HCT116 (cell line): ENCODE results near the gene AXL. TPM values are rescaled to one million over a fixed set of nuclear protein-coding genes. Genes with fewer than 3 reads are reported as not detected.

Experiments
- ATAC-seq: fragments of 200-7000 bp; cut with Tn5 transposase; 2 replicates; pipeline ENCODE4 v1.9.1; 2020; ENCODE audit warnings: mild to moderate bottlenecking, moderate library complexity
- Bru-seq: library from RNA; stranded (reverse); fragments of 400-500 nt; gene quantifications from one replicate; lab custom pipeline; 2021; lab: Mats Ljungman, UMichigan
- BruChase-seq, 2 experiments: library from RNA; stranded (reverse); fragments of 400-500 nt; gene quantifications; one replicate each; lab custom pipeline; 2021; lab: Mats Ljungman, UMichigan
- BruUV-seq: library from RNA; stranded (reverse); fragments of 400-500 nt; replicated peaks from 2 replicates; lab custom pipeline; 2021; lab: Mats Ljungman, UMichigan
- CTCF ChIA-PET: fragments of 300-600 bp; sonication (Branson Sonifier 250); formaldehyde crosslinking; loops from one replicate; lab custom pipeline; 2021; ENCODE audit warnings: antibody characterized with exemption; lab: Charles Lee
- POLR2A ChIA-PET: fragments of 300-600, 350-600 bp; sonication (Branson Sonifier 250); formaldehyde crosslinking; loops from one replicate; lab custom pipeline; 2021; ENCODE audit warnings: antibody characterized with exemption; lab: Charles Lee
- RAD21 ChIA-PET, 2 experiments: fragments of 300-600 bp; sonication (Branson Sonifier 250); formaldehyde crosslinking; loops; one replicate each; lab custom pipeline; 2023; ENCODE audit warnings: low total read pairs in 2 of 2; ENCODE audit not compliant: uncharacterized antibody in 2 of 2, unreplicated experiment in 2 of 2, low non-redundant PET in 1 of 2; lab: Charles Lee
- DNase-seq: peaks from one replicate; pipeline ENCODE4 v3.0.0-alpha.2; 2010; ENCODE audit warnings: low read depth, low spot score
- H2AFZ ChIP-seq: fragments of 200-600 bp; shearing (Covaris generic), sonication (generic); 2 replicates; pipeline ENCODE4 v1.6.1; 2017; ENCODE audit warnings: low read depth, mixed run types, mixed read lengths, antibody characterized with exemption, low read length; ENCODE audit not compliant: poor library complexity, severe bottlenecking
- H3K27ac ChIP-seq: 2 replicates; pipeline ENCODE4 v1.5.1; 2012; ENCODE audit warnings: low read depth, low read length
- H3K27me3 ChIP-seq: fragments of 200-600 bp; sonication (generic); 2 replicates; pipeline ENCODE4 v1.6.1; 2016; ENCODE audit warnings: mixed run types, low read length, mixed read lengths; ENCODE audit not compliant: insufficient read depth
- H3K36me3 ChIP-seq, 2 experiments: fragments of 200-500 bp in 1 of 2; fragments of 200-600 bp in 1 of 2; sonication (Bioruptor generic) in 1 of 2; sonication (generic) in 1 of 2; 2 replicates each; pipeline versions ENCODE4 v1.5.1 to v1.6.1; 2014 to 2016; ENCODE audit warnings: low read length in 2 of 2, inconsistent platforms in 1 of 2, mixed read lengths in 1 of 2, mixed run types in 1 of 2; ENCODE audit not compliant: insufficient read depth in 2 of 2, control insufficient read depth in 1 of 2
- H3K4me1 ChIP-seq, 2 experiments: fragments of 200-600 bp in 1 of 2; sonication (generic) in 1 of 2; 2 replicates each; pipeline versions ENCODE4 v1.5.1 to v1.6.1; 2012 to 2017; ENCODE audit warnings: low read length in 2 of 2, inconsistent platforms in 1 of 2, mild to moderate bottlenecking in 1 of 2, mixed read lengths in 1 of 2, mixed run types in 1 of 2, moderate library complexity in 1 of 2; ENCODE audit not compliant: insufficient read depth in 2 of 2, control insufficient read depth in 1 of 2
- H3K4me2 ChIP-seq: fragments of 200-600 bp; sonication (generic); 2 replicates; pipeline ENCODE4 v1.6.1; 2017; ENCODE audit warnings: mixed run types, low read length, mixed read lengths
- H3K4me3 ChIP-seq, 2 experiments: fragments of 200-600 bp in 1 of 2; sonication (generic) in 1 of 2; replicated peaks in 1 of 2; 2 replicates each; pipeline ENCODE4 v1.5.1; 2011 to 2016; ENCODE audit warnings: low read length in 2 of 2, control low read depth in 1 of 2, low read depth in 1 of 2, mild to moderate bottlenecking in 1 of 2, mixed read lengths in 1 of 2, mixed run types in 1 of 2
- H3K79me2 ChIP-seq: fragments of 200-600 bp; sonication (generic); 2 replicates; pipeline ENCODE4 v1.6.1; 2017; ENCODE audit warnings: mild to moderate bottlenecking, mixed run types, low read length, moderate library complexity, mixed read lengths; ENCODE audit not compliant: insufficient read depth
- H3K9ac ChIP-seq: fragments of 200-600 bp; sonication (generic); 2 replicates; pipeline ENCODE4 v1.6.1; 2016; ENCODE audit warnings: low read length, mixed read lengths
- H3K9me2 ChIP-seq: fragments of 200-600 bp; sonication (generic), shearing (Covaris generic); 2 replicates; pipeline ENCODE4 v1.6.1; 2017; ENCODE audit warnings: mixed run types, mild to moderate bottlenecking, moderate library complexity; ENCODE audit not compliant: insufficient read depth
- H3K9me3 ChIP-seq, 2 experiments: fragments of 200-500 bp in 1 of 2; fragments of 200-600 bp in 1 of 2; sonication (Bioruptor generic) in 1 of 2; sonication (generic) in 1 of 2; 2 replicates each; pipeline ENCODE4 v1.6.1; 2014 to 2017; ENCODE audit warnings: low read length in 2 of 2, mixed read lengths in 2 of 2, inconsistent platforms in 1 of 2, low read depth in 1 of 2, mild to moderate bottlenecking in 1 of 2, mixed run types in 1 of 2, moderate library complexity in 1 of 2; ENCODE audit not compliant: control insufficient read depth in 1 of 2, insufficient read depth in 1 of 2
- H4K20me1 ChIP-seq: fragments of 200-600 bp; sonication (generic), shearing (Covaris generic); 2 replicates; pipeline ENCODE4 v1.6.1; 2017; ENCODE audit warnings: mixed run types, mild to moderate bottlenecking, moderate library complexity; ENCODE audit not compliant: insufficient read depth
- CBX3 ChIP-seq: IDR thresholded peaks from 2 replicates; pipeline ENCODE4 v1.6.1; 2012; ENCODE audit warnings: low read depth
- CTCF ChIP-seq, 3 experiments: fragments of 200-600 bp in 1 of 3; sonication (generic) in 1 of 3; IDR thresholded peaks in 2 of 3; conservative IDR thresholded peaks in 1 of 3; 2 replicates each; pipeline ENCODE4 v1.5.1; 2012 to 2017; ENCODE audit warnings: low read depth in 2 of 3, low read length in 2 of 3, antibody characterized with exemption in 1 of 3, borderline replicate concordance in 1 of 3, control low read depth in 1 of 3, mild to moderate bottlenecking in 1 of 3, mixed read lengths in 1 of 3, mixed run types in 1 of 3, moderate library complexity in 1 of 3; ENCODE audit not compliant: insufficient read depth in 1 of 3
- EGR1 ChIP-seq: IDR thresholded peaks from 2 replicates; pipeline ENCODE4 v1.6.1; 2012; ENCODE audit warnings: low read depth
- EZH2 ChIP-seq: fragments of 200-600 bp; sonication (generic); IDR thresholded peaks from 2 replicates; pipeline ENCODE4 v1.6.1; 2017; ENCODE audit warnings: antibody characterized with exemption, mixed run types
- FOSL1 ChIP-seq: IDR thresholded peaks from 2 replicates; pipeline ENCODE4 v1.6.1; 2012; ENCODE audit warnings: low read depth
- MAX ChIP-seq: IDR thresholded peaks from 2 replicates; pipeline ENCODE4 v1.6.1; 2012
- POLR2A ChIP-seq: IDR thresholded peaks from 2 replicates; pipeline ENCODE4 v1.7.0; 2011; ENCODE audit warnings: borderline replicate concordance; ENCODE audit not compliant: insufficient read depth, insufficient read length; ENCODE audit errors: extremely low read depth
- POLR2AphosphoS5 ChIP-seq: IDR thresholded peaks from 2 replicates; pipeline ENCODE4 v1.6.1; 2011; ENCODE audit warnings: mild to moderate bottlenecking, low read depth, low read length, moderate library complexity
- SIN3A ChIP-seq: IDR thresholded peaks from 2 replicates; pipeline ENCODE4 v1.6.1; 2012; ENCODE audit warnings: low read depth
- SP1 ChIP-seq: IDR thresholded peaks from 2 replicates; pipeline ENCODE4 v1.6.1; 2012; ENCODE audit warnings: low read depth
- TCF7L2 ChIP-seq: IDR thresholded peaks from 2 replicates; pipeline ENCODE4 v1.7.0; 2011; ENCODE audit warnings: borderline replicate concordance, inconsistent platforms; ENCODE audit not compliant: insufficient read depth, insufficient read length; ENCODE audit errors: extremely low read depth
- ZFX ChIP-seq: fragments of 450-650 bp; IDR thresholded peaks from 2 replicates; pipeline ENCODE4 v1.6.1; 2017
- ZNF274 ChIP-seq: fragments of 200-500 bp; sonication (Bioruptor generic); IDR thresholded peaks from 2 replicates; pipeline ENCODE4 v1.6.1; 2014; ENCODE audit warnings: mild to moderate bottlenecking, low read depth, low read length, inconsistent platforms
- intact Hi-C: fragments of 100-400 bp; cut with micrococcal nuclease; formaldehyde crosslinking; loops from 2 replicates; pipeline ENCODE4 v1.10.0; 2022
- long read RNA-seq: library from polyadenylated mRNA; unstranded; transcript quantifications from one replicate; pipeline ENCODE4 v2.0.0, GENCODE V29; 2021; ENCODE audit not compliant: unreplicated experiment
- polyA plus RNA-seq: library from polyadenylated mRNA; unstranded; fragments of >200 nt; gene quantifications from 2 replicates; pipeline ENCODE4 v1.2.1, GENCODE V29; 2012; ENCODE audit warnings: missing spikeins
- total RNA-seq: library from RNA; stranded (reverse); gene quantifications from one replicate; pipeline ENCODE4 v1.2.1, GENCODE V29; 2021; ENCODE audit not compliant: unreplicated experiment

The AXL gene
- total RNA-seq (47.4 TPM), Bru-seq, nascent RNA (percentile 91 among the genes with signal in this experiment), BruChase-seq, experiment 1, labeled RNA remaining after a 6-hour chase (percentile 90 among the genes with signal in this experiment), BruChase-seq, experiment 2, labeled RNA remaining after a 2-hour chase (percentile 80 among the genes with signal in this experiment)
- 48.4 and 49.6 TPM in 2 replicates for polyA plus RNA-seq
- long read RNA-seq, full-length matches to known transcripts: 24 of 88 reads
- long read RNA-seq, partial matches to known transcripts: 51 of 88 reads
- long read RNA-seq, other reads (novel, unspliced or antisense): 13 of 88 reads

GRCh38 chr19:41218615-41219507, at the start of gene AXL:
Gene AXL, plus strand, starts transcription at chr19:41219223. Its CDS starts 170 bp downstream, at chr19:41219393.
- intact Hi-C loops: no loop called here

More at GRCh38 chr19:41218615-41219507, at the start of gene AXL:
- POLR2A ChIA-PET: interaction anchor here (1.1 to 2.0 kb wide), 3 partner anchors 10 to 45 kb away, joined by 3 to 14 read pairs (median 6); partner anchors contain the start of gene HNRNPUL1
- peak within 1 kb of the TSS; percentile 89 for H3K9ac ChIP-seq
- no peak within 1 kb of the TSS for H2AFZ ChIP-seq
- RAD21 ChIA-PET: interaction anchor here in 1 of 2 experiments (0.6 to 0.9 kb wide), 2 partner anchors 43 to 97 kb away, joined by 3 to 7 read pairs; no protein-coding TSS in a partner anchor
- no TSS peak for BruUV-seq
- peak within 1 kb of the TSS; percentile 64 to 93 for H3K4me3 ChIP-seq
- no peaks in the 10 kb centered on the region for H3K27me3 ChIP-seq
- H3K4me1 ChIP-seq: peaks cover 28 to 71% of the 10 kb centered on the region in 2 experiments
- ATAC-seq (peak; percentile 72), DNase-seq (peak; percentile 38)
- no peaks in the 10 kb centered on the region for H3K9me3 ChIP-seq
- no peak for TF ChIP-seq CTCF (IDR thresholded peaks at IDR 0.05 in 2 of 3, conservative IDR thresholded peaks at IDR 0.05 in 1 of 3; ENCODE audit: borderline replicate concordance in 1 of 3, insufficient read depth in 1 of 3, low read depth in 2 of 3, low read length in 2 of 3)
- TF ChIP-seq EZH2: no peak
- TF ChIP-seq POLR2AphosphoS5: peak; percentile 77
- TF ChIP-seq EGR1: peak; percentile 34; the same call in 1 of the 2 replicates
- peak; percentile 69; the same call in 1 of the 2 replicates for TF ChIP-seq MAX
- TF ChIP-seq CBX3: peak; percentile 29; the same call in 1 of the 2 replicates
- peak; percentile 12 for TF ChIP-seq TCF7L2
- peak; percentile 81 for TF ChIP-seq SP1
- TF ChIP-seq ZFX: peak; percentile 16; the same call in 1 of the 2 replicates
- no peak for TF ChIP-seq ZNF274
- TF ChIP-seq FOSL1: no peak
- TF ChIP-seq POLR2A: no peak
- peak; percentile 30; the same call in 1 of the 2 replicates for TF ChIP-seq SIN3A
- CTCF ChIA-PET: interaction anchor here (0.7 kb wide), 2 partner anchors 15 to 516 kb away, joined by 3 to 4 read pairs; no protein-coding TSS in a partner anchor
- H3K27ac ChIP-seq: peak within 1 kb of the TSS; percentile 86
- peaks cover 0 to 10% of the 10 kb centered on the region in 2 experiments; a peak in 1 of 4 replicates for H3K36me3 ChIP-seq
- H4K20me1 ChIP-seq: no peaks in the 10 kb centered on the region
- peak within 1 kb of the TSS; percentile 98 for H3K4me2 ChIP-seq
- no peaks in the 10 kb centered on the region for H3K9me2 ChIP-seq
- peaks cover 41% of the 10 kb centered on the region for H3K79me2 ChIP-seq
